H9 (cell line): ENCODE measurements around the gene DCTN1. TPM values are rescaled to one million over a fixed set of nuclear protein-coding genes. Genes with fewer than 3 reads are reported as not detected.

Experiments
- DNase-seq: peaks from one replicate; pipeline ENCODE4 v3.0.0-alpha.2; 2017
- H2AFZ ChIP-seq: one replicate; pipeline ENCODE4 v1.6.1; 2013; ENCODE audit warnings: mild to moderate bottlenecking, low read length, control low read depth, moderate library complexity
- H2AK5ac ChIP-seq: 2 replicates; pipeline ENCODE4 v1.6.1; 2013; ENCODE audit warnings: low read length, control low read depth, mixed read lengths; ENCODE audit not compliant: insufficient read length
- H2BK120ac ChIP-seq: one replicate; pipeline ENCODE4 v1.6.1; 2013; ENCODE audit warnings: low read depth, mild to moderate bottlenecking, low read length, control low read depth, inconsistent platforms; ENCODE audit not compliant: poor library complexity, severe bottlenecking
- H2BK12ac ChIP-seq: 2 replicates; pipeline ENCODE4 v1.6.1; 2013; ENCODE audit warnings: low read length, control low read depth, mixed read lengths, low read depth; ENCODE audit not compliant: insufficient read length
- H2BK15ac ChIP-seq: 2 replicates; pipeline ENCODE4 v1.6.1; 2013; ENCODE audit warnings: low read depth, low read length, control low read depth
- H2BK20ac ChIP-seq: one replicate; pipeline ENCODE4 v1.6.1; 2013; ENCODE audit warnings: low read depth, mild to moderate bottlenecking, low read length, control low read depth, inconsistent platforms; ENCODE audit not compliant: poor library complexity, severe bottlenecking
- H2BK5ac ChIP-seq: 2 replicates; pipeline ENCODE4 v1.6.1; 2013; ENCODE audit warnings: low read length, control low read depth, mixed read lengths; ENCODE audit not compliant: insufficient read length
- H3K14ac ChIP-seq: 2 replicates; pipeline ENCODE4 v1.6.1; 2013; ENCODE audit warnings: low read length, control low read depth; ENCODE audit not compliant: insufficient read depth
- H3K18ac ChIP-seq: 2 replicates; pipeline ENCODE4 v1.6.1; 2013; ENCODE audit warnings: low read depth, mild to moderate bottlenecking, mixed read lengths, low read length, control low read depth; ENCODE audit not compliant: insufficient read length
- H3K23ac ChIP-seq: 2 replicates; pipeline ENCODE4 v1.6.1; 2013; ENCODE audit warnings: low read length, control low read depth, mixed read lengths, low read depth; ENCODE audit not compliant: insufficient read length
- H3K23me2 ChIP-seq: 2 replicates; pipeline ENCODE4 v1.6.1; 2013; ENCODE audit warnings: low read depth, mild to moderate bottlenecking, mixed read lengths, low read length, control low read depth; ENCODE audit not compliant: insufficient read length, poor library complexity, severe bottlenecking
- H3K27ac ChIP-seq: 2 replicates; pipeline ENCODE4 v1.5.1; 2013; ENCODE audit warnings: low read length, control low read depth, mixed read lengths, low read depth; ENCODE audit not compliant: insufficient read length
- H3K27me3 ChIP-seq: 2 replicates; pipeline ENCODE4 v1.6.1; 2013; ENCODE audit warnings: low read length, control low read depth, inconsistent platforms; ENCODE audit not compliant: insufficient read depth
- H3K4ac ChIP-seq: 2 replicates; pipeline ENCODE4 v1.6.1; 2013; ENCODE audit warnings: low read depth, mild to moderate bottlenecking, control low read depth, inconsistent platforms, low read length, moderate library complexity
- H3K4me1 ChIP-seq: 2 replicates; pipeline ENCODE4 v1.6.1; 2013; ENCODE audit warnings: low read length, control low read depth, inconsistent platforms; ENCODE audit not compliant: insufficient read depth
- H3K4me2 ChIP-seq: 2 replicates; pipeline ENCODE4 v1.6.1; 2013; ENCODE audit warnings: low read length, control low read depth, mixed read lengths; ENCODE audit not compliant: insufficient read length, insufficient read depth
- H3K56ac ChIP-seq: 2 replicates; pipeline ENCODE4 v1.6.1; 2013; ENCODE audit warnings: low read depth, mild to moderate bottlenecking, mixed read lengths, low read length, control low read depth; ENCODE audit not compliant: insufficient read length
- H3K79me1 ChIP-seq: 2 replicates; pipeline ENCODE4 v1.6.1; 2013; ENCODE audit warnings: low read depth, mild to moderate bottlenecking, moderate library complexity, low read length, control low read depth, inconsistent platforms; ENCODE audit not compliant: insufficient read depth, poor library complexity, severe bottlenecking
- H3K79me2 ChIP-seq: 2 replicates; pipeline ENCODE4 v1.6.1; 2013; ENCODE audit warnings: low read length, control low read depth, inconsistent platforms; ENCODE audit not compliant: insufficient read depth
- H3K9ac ChIP-seq: 2 replicates; pipeline ENCODE4 v1.6.1; 2013; ENCODE audit warnings: low read length, control low read depth, mixed read lengths; ENCODE audit not compliant: insufficient read length; ENCODE audit errors: extremely low read depth
- H3K9me3 ChIP-seq: one replicate; pipeline ENCODE4 v1.6.1; 2013; ENCODE audit warnings: low read depth, low read length, inconsistent platforms; ENCODE audit not compliant: control insufficient read depth
- H3T11ph ChIP-seq: one replicate; pipeline ENCODE4 v1.6.1; 2013; ENCODE audit warnings: mild to moderate bottlenecking, low read length, control low read depth, inconsistent platforms
- H4K20me1 ChIP-seq: one replicate; pipeline ENCODE4 v1.6.1; 2013; ENCODE audit not compliant: control insufficient read depth, insufficient read length, insufficient read depth
- H4K5ac ChIP-seq: 2 replicates; pipeline ENCODE4 v1.6.1; 2013; ENCODE audit warnings: low read depth, mild to moderate bottlenecking, mixed read lengths, low read length, control low read depth; ENCODE audit not compliant: insufficient read length
- H4K8ac ChIP-seq: replicated peaks from 2 replicates; pipeline ENCODE4 v1.6.1; 2013; ENCODE audit warnings: low read length, control low read depth, mixed read lengths, low read depth; ENCODE audit not compliant: insufficient read length
- H4K91ac ChIP-seq: 2 replicates; pipeline ENCODE4 v1.6.1; 2013; ENCODE audit warnings: low read depth, mild to moderate bottlenecking, moderate library complexity, mixed read lengths, low read length, control low read depth; ENCODE audit not compliant: insufficient read length
- H3K27ac Mint-ChIP-seq, 3 experiments: 2 replicates in 2 of 3; 3 replicates in 1 of 3; pipeline ENCODE4 v1.8.0; 2020 to 2021; ENCODE audit warnings: mixed read lengths in 3 of 3, mild to moderate bottlenecking in 1 of 3, moderate library complexity in 1 of 3
- H3K27me3 Mint-ChIP-seq: 2 replicates; pipeline ENCODE4 v1.8.0; 2021; ENCODE audit warnings: low read depth, mild to moderate bottlenecking, moderate library complexity, mixed read lengths
- H3K36me3 Mint-ChIP-seq, 3 experiments: 2 replicates in 2 of 3; 3 replicates in 1 of 3; pipeline ENCODE4 v1.8.0; 2020 to 2021; ENCODE audit warnings: low read depth in 3 of 3, mixed read lengths in 3 of 3; ENCODE audit not compliant: insufficient read depth in 1 of 3
- H3K4me1 Mint-ChIP-seq, 2 experiments: 2 replicates each; pipeline ENCODE4 v1.8.0; 2020; ENCODE audit warnings: mixed read lengths in 2 of 2
- H3K4me3 Mint-ChIP-seq, 2 experiments: 2 replicates in 1 of 2; 3 replicates in 1 of 2; pipeline ENCODE4 v1.8.0; 2020 to 2021; ENCODE audit warnings: mild to moderate bottlenecking in 2 of 2, mixed read lengths in 2 of 2, moderate library complexity in 1 of 2
- H3K9me3 Mint-ChIP-seq, 2 experiments: 2 replicates in 1 of 2; 3 replicates in 1 of 2; pipeline ENCODE4 v1.8.0; 2020; ENCODE audit warnings: mild to moderate bottlenecking in 2 of 2, mixed read lengths in 2 of 2, moderate library complexity in 1 of 2
- CTCF ChIP-seq: fragments of 200-600 bp; sonication (generic); conservative IDR thresholded peaks from 3 replicates; pipeline ENCODE4 v1.8.0; 2021; ENCODE audit warnings: antibody characterized with exemption, mild to moderate bottlenecking
- WGBS: extraction: QIAGEN DNeasy Blood & Tissue Kit; methylation state at CpG from one replicate; pipeline ENCODE4 v1.1.7; 2013; ENCODE audit warnings: missing lambda C conversion rate, low lambda C conversion rate, mixed read lengths; ENCODE audit not compliant: insufficient read length; ENCODE audit errors: extremely low coverage; 5-methylcytosine and 5-hydroxymethylcytosine counted together
- total RNA-seq: library from RNA; stranded (reverse); gene quantifications from 2 replicates; pipeline ENCODE4 v1.2.1, GENCODE V29; 2021

The DCTN1 gene
- total RNA-seq, 1 experiment from 2014 or later = 141 TPM

GRCh38 chr2:74372674-74373073 is 7.4 kb downstream of the DCTN1 start:
- H3K18ac ChIP-seq = no peak overlapping the region
- peaks cover 7% of the 10 kb centered on the region for H3K4me1 ChIP-seq
- H3K56ac ChIP-seq = no peak overlapping the region
- no peak overlapping the region for H2BK15ac ChIP-seq
- H3K4me1 Mint-ChIP-seq = peaks cover 24 to 28% of the 10 kb centered on the region in 2 experiments
- no peaks in the 10 kb centered on the region for H3K79me2 ChIP-seq
- no peaks in the 10 kb centered on the region for H3K79me1 ChIP-seq
- H3K23ac ChIP-seq = no peak overlapping the region
- peak overlapping the region in 2 of 3 experiments; percentile 49 to 52; a peak in 2 of 7 replicates for H3K27ac Mint-ChIP-seq
- H3K27me3 Mint-ChIP-seq = no peaks in the 10 kb centered on the region
- H3K4me2 ChIP-seq = no peak overlapping the region
- H2BK120ac ChIP-seq = no peak overlapping the region
- no peaks in the 10 kb centered on the region for H3K9me3 Mint-ChIP-seq
- H3T11ph ChIP-seq = no peak overlapping the region
- H3K4ac ChIP-seq = no peak overlapping the region
- no peaks in the 10 kb centered on the region for H3K23me2 ChIP-seq
- no CpG with 5 or more reads among the region's 6 CpGs for WGBS
- no peak overlapping the region for H2AFZ ChIP-seq
- H2BK20ac ChIP-seq = no peak overlapping the region
- TF ChIP-seq CTCF = no peak
- no peaks in the 10 kb centered on the region for H3K9me3 ChIP-seq
- H2BK5ac ChIP-seq = no peak overlapping the region
- no peak overlapping the region for H4K5ac ChIP-seq
- no peak overlapping the region for H2AK5ac ChIP-seq
- H4K8ac ChIP-seq = no peak overlapping the region
- no peak overlapping the region for H3K4me3 Mint-ChIP-seq
- H3K36me3 Mint-ChIP-seq = peaks cover 36 to 58% (median 58%) of the 10 kb centered on the region in 3 experiments
- H3K14ac ChIP-seq = no peak overlapping the region
- H4K20me1 ChIP-seq = no peaks in the 10 kb centered on the region
- DNase-seq = no peak
- H3K9ac ChIP-seq = no peak overlapping the region
- no peak overlapping the region for H4K91ac ChIP-seq
- no peak overlapping the region for H3K27ac ChIP-seq
- no peak overlapping the region for H2BK12ac ChIP-seq
- H3K27me3 ChIP-seq = no peaks in the 10 kb centered on the region
